ENCODE results near the gene ABHD16A.
"Not testable (repeated sequence)": the region's sequence is repeated elsewhere in the genome, so short reads cannot be mapped to it uniquely, and the experiment has no call there.

ABHD16A gene

GRCh38 chr6:31713465-31713864 lies 10.3 kb upstream of the ABHD16A start:
- no peak for TF ChIP-seq EZH2 (IDR thresholded peaks at IDR 0.05)
- TF ChIP-seq FOXP2 (optimal IDR thresholded peaks at IDR 0.05; ENCODE audit: control extremely low read depth, extremely low read length, insufficient read depth) = no peak
- TF ChIP-seq POLR2AphosphoS5 (IDR thresholded peaks at IDR 0.05; ENCODE audit: borderline replicate concordance, low read depth, low read length) = no peak
- no peaks in the 10 kb centered on the region for H3K36me3 ChIP-seq (ENCODE audit: insufficient read depth, low read length)
- peak overlapping the region; percentile 86 for H3K27ac ChIP-seq
- H3K9me3 ChIP-seq (ENCODE audit: low read depth, low read length) = no peaks in the 10 kb centered on the region
- peak overlapping the region; percentile 71 for H3K9ac ChIP-seq (ENCODE audit: insufficient read length)
- DNase-seq (ENCODE audit: low read depth, low spot score) = no peak
- H3K4me3 ChIP-seq = peak overlapping the region; percentile 37

- DNase-seq (ENCODE audit: low read depth, low spot score) = no peak
- H3K27ac ChIP-seq = no peak overlapping the region
- TF ChIP-seq POLR2AphosphoS5 (IDR thresholded peaks at IDR 0.05; ENCODE audit: borderline replicate concordance, low read depth, low read length) = no peak
- H3K36me3 ChIP-seq (ENCODE audit: insufficient read depth, low read length) = no peaks in the 10 kb centered on the region
- no peaks in the 10 kb centered on the region for H3K9me3 ChIP-seq (ENCODE audit: low read depth, low read length)
- no peak overlapping the region for H3K4me3 ChIP-seq
- H3K9ac ChIP-seq (ENCODE audit: insufficient read length) = no peak overlapping the region
These were observed 9.2 kb upstream of the ABHD16A start for GRCh38 chr6:31712296-31712695.

GRCh38 chr6:31711233-31711632 lies 8.1 kb upstream of the ABHD16A start:
- no peaks in the 10 kb centered on the region for H3K9me3 ChIP-seq (ENCODE audit: low read depth, low read length)
- H3K9ac ChIP-seq (ENCODE audit: insufficient read length) = no peak overlapping the region
- H3K27ac ChIP-seq = no peak overlapping the region
- no peaks in the 10 kb centered on the region for H3K36me3 ChIP-seq (ENCODE audit: insufficient read depth, low read length)
- TF ChIP-seq EZH2 (IDR thresholded peaks at IDR 0.05) (no peak), FOXP2 (optimal IDR thresholded peaks at IDR 0.05; ENCODE audit: control extremely low read depth, extremely low read length, insufficient read depth) (no peak), POLR2AphosphoS5 (IDR thresholded peaks at IDR 0.05; ENCODE audit: borderline replicate concordance, low read depth, low read length) (no peak)
- DNase-seq (ENCODE audit: low read depth, low spot score) = no peak
- H3K4me3 ChIP-seq = no peak overlapping the region

- no peak for DNase-seq (ENCODE audit: low read depth, low spot score)
- Histone ChIP-seq H3K4me3 (no peak overlapping the region), H3K9ac (ENCODE audit: insufficient read length) (no peak overlapping the region), H3K36me3 (ENCODE audit: insufficient read depth, low read length) (no peaks in the 10 kb centered on the region), H3K9me3 (ENCODE audit: low read depth, low read length) (no peaks in the 10 kb centered on the region), H3K27ac (no peak overlapping the region)
- TF ChIP-seq EZH2 (IDR thresholded peaks at IDR 0.05) = no peak
- no peak for TF ChIP-seq POLR2AphosphoS5 (IDR thresholded peaks at IDR 0.05; ENCODE audit: borderline replicate concordance, low read depth, low read length)
- no peak for TF ChIP-seq FOXP2 (optimal IDR thresholded peaks at IDR 0.05; ENCODE audit: control extremely low read depth, extremely low read length, insufficient read depth)
These were observed 7.5 kb upstream of the ABHD16A start for GRCh38 chr6:31710523-31711219.

GRCh38 chr6:31709157-31709556 lies 6.0 kb upstream of the ABHD16A start:
- H3K9ac ChIP-seq (ENCODE audit: insufficient read length); H3K4me3 ChIP-seq; DNase-seq (ENCODE audit: low read depth, low spot score); H3K36me3 ChIP-seq (ENCODE audit: insufficient read depth, low read length); H3K27ac ChIP-seq; H3K9me3 ChIP-seq (ENCODE audit: low read depth, low read length): not testable (repeated sequence)

- TF ChIP-seq FOXP2 (optimal IDR thresholded peaks at IDR 0.05; ENCODE audit: control extremely low read depth, extremely low read length, insufficient read depth) (no peak), EZH2 (IDR thresholded peaks at IDR 0.05) (no peak), POLR2AphosphoS5 (IDR thresholded peaks at IDR 0.05; ENCODE audit: borderline replicate concordance, low read depth, low read length) (no peak)
- H3K4me3 ChIP-seq = no peak overlapping the region
- H3K27ac ChIP-seq = no peak overlapping the region
- no peaks in the 10 kb centered on the region for H3K36me3 ChIP-seq (ENCODE audit: insufficient read depth, low read length)
- no peak overlapping the region for H3K9ac ChIP-seq (ENCODE audit: insufficient read length)
- no peak for DNase-seq (ENCODE audit: low read depth, low spot score)
- no peaks in the 10 kb centered on the region for H3K9me3 ChIP-seq (ENCODE audit: low read depth, low read length)
These were observed 5.1 kb upstream of the ABHD16A start for GRCh38 chr6:31708224-31708623.

- Histone ChIP-seq H3K9ac (ENCODE audit: insufficient read length) (no peak overlapping the region), H3K36me3 (ENCODE audit: insufficient read depth, low read length) (no peaks in the 10 kb centered on the region), H3K9me3 (ENCODE audit: low read depth, low read length) (no peaks in the 10 kb centered on the region), H3K4me3 (no peak overlapping the region), H3K27ac (no peak overlapping the region)
- DNase-seq (ENCODE audit: low read depth, low spot score) = no peak
- no peak for TF ChIP-seq EZH2 (IDR thresholded peaks at IDR 0.05)
- no peak for TF ChIP-seq POLR2AphosphoS5 (IDR thresholded peaks at IDR 0.05; ENCODE audit: borderline replicate concordance, low read depth, low read length)
These were observed 4.6 kb upstream of the ABHD16A start for GRCh38 chr6:31707701-31708100.

- H3K27ac ChIP-seq = peak within 1 kb of the TSS; percentile 31; the same call in 1 of the 2 replicates
- H3K4me3 ChIP-seq = no peak within 1 kb of the TSS
- no peaks in the 10 kb centered on the region for H3K36me3 ChIP-seq (ENCODE audit: insufficient read depth, low read length)
- H3K9ac ChIP-seq (ENCODE audit: insufficient read length) = no peak within 1 kb of the TSS
- no peaks in the 10 kb centered on the region for H3K9me3 ChIP-seq (ENCODE audit: low read depth, low read length)
- DNase-seq (ENCODE audit: low read depth, low spot score) = no peak
- no peak for TF ChIP-seq EZH2 (IDR thresholded peaks at IDR 0.05)
- no peak for TF ChIP-seq POLR2AphosphoS5 (IDR thresholded peaks at IDR 0.05; ENCODE audit: borderline replicate concordance, low read depth, low read length)
- TF ChIP-seq FOXP2 (optimal IDR thresholded peaks at IDR 0.05; ENCODE audit: control extremely low read depth, extremely low read length, insufficient read depth) = no peak
These were observed 3.5 kb upstream of the ABHD16A start, which contains the start of gene LY6G6F for GRCh38 chr6:31706599-31706998. TSS of gene LY6G6F (plus strand) at chr6:31706866. CDS start at chr6:31706907, 41 bp downstream.

- TF ChIP-seq EZH2 (IDR thresholded peaks at IDR 0.05) (no peak), POLR2AphosphoS5 (IDR thresholded peaks at IDR 0.05; ENCODE audit: borderline replicate concordance, low read depth, low read length) (no peak), FOXP2 (optimal IDR thresholded peaks at IDR 0.05; ENCODE audit: control extremely low read depth, extremely low read length, insufficient read depth) (no peak)
- Histone ChIP-seq H3K9ac (ENCODE audit: insufficient read length) (no peak overlapping the region), H3K27ac (peak overlapping the region; percentile 31; the same call in 1 of the 2 replicates), H3K9me3 (ENCODE audit: low read depth, low read length) (no peaks in the 10 kb centered on the region), H3K4me3 (no peak overlapping the region), H3K36me3 (ENCODE audit: insufficient read depth, low read length) (no peaks in the 10 kb centered on the region; the same call in 1 of the 2 replicates)
- DNase-seq (ENCODE audit: low read depth, low spot score) = no peak
These were observed 2.8 kb upstream of the ABHD16A start for GRCh38 chr6:31705931-31706330.
